ENCODE measurements around the gene BTBD7. TPM values are rescaled to one million over a fixed set of nuclear protein-coding genes. Genes with fewer than 3 reads are reported as not detected.

BTBD7 gene, protein sequence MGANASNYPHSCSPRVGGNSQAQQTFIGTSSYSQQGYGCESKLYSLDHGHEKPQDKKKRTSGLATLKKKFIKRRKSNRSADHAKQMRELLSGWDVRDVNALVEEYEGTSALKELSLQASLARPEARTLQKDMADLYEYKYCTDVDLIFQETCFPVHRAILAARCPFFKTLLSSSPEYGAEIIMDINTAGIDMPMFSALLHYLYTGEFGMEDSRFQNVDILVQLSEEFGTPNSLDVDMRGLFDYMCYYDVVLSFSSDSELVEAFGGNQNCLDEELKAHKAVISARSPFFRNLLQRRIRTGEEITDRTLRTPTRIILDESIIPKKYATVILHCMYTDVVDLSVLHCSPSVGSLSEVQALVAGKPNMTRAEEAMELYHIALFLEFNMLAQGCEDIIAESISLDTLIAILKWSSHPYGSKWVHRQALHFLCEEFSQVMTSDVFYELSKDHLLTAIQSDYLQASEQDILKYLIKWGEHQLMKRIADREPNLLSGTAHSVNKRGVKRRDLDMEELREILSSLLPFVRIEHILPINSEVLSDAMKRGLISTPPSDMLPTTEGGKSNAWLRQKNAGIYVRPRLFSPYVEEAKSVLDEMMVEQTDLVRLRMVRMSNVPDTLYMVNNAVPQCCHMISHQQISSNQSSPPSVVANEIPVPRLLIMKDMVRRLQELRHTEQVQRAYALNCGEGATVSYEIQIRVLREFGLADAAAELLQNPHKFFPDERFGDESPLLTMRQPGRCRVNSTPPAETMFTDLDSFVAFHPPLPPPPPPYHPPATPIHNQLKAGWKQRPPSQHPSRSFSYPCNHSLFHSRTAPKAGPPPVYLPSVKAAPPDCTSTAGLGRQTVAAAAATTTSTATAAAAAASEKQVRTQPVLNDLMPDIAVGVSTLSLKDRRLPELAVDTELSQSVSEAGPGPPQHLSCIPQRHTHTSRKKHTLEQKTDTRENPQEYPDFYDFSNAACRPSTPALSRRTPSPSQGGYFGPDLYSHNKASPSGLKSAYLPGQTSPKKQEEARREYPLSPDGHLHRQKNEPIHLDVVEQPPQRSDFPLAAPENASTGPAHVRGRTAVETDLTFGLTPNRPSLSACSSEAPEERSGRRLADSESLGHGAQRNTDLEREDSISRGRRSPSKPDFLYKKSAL
- total RNA-seq = 10 to 100 TPM; 19.6 to 99.2 (median 32.2) TPM
- polyA plus RNA-seq = 1 to 10 TPM; 5.7 to 9.2 (median 7.3) TPM
- long read RNA-seq, donor 1, partial matches to known transcripts = 0 of 1 reads
- long read RNA-seq, donor 1, other reads (novel, unspliced or antisense) = 0 of 1 reads
- long read RNA-seq, donor 2, full-length matches to known transcripts = 3 of 3 reads
- long read RNA-seq, donor 2, partial matches to known transcripts = 0 of 3 reads
- long read RNA-seq, donor 2, other reads (novel, unspliced or antisense) = 0 of 3 reads
- long read RNA-seq, donor 3, partial matches to known transcripts = 0 of 1 reads
- long read RNA-seq, donor 3, other reads (novel, unspliced or antisense) = 0 of 1 reads
- long read RNA-seq, donor 4, full-length matches to known transcripts = 1 of 1 reads
- long read RNA-seq, donor 4, partial matches to known transcripts = 0 of 1 reads
- long read RNA-seq, donor 4, other reads (novel, unspliced or antisense) = 0 of 1 reads
- long read RNA-seq, donor 5 = 0 reads
- long read RNA-seq, donor 6, full-length matches to known transcripts = 2 of 7 reads
- long read RNA-seq, donor 6, partial matches to known transcripts = 5 of 7 reads
- long read RNA-seq, donor 6, other reads (novel, unspliced or antisense) = 0 of 7 reads
- long read RNA-seq, donor 7, partial matches to known transcripts = 0 of 1 reads
- long read RNA-seq, donor 7, other reads (novel, unspliced or antisense) = 0 of 1 reads
- long read RNA-seq, donor 8 = 0 reads
- long read RNA-seq, donor 9 = 0 reads
- long read RNA-seq, donor 10 = 0 reads

DNA sequence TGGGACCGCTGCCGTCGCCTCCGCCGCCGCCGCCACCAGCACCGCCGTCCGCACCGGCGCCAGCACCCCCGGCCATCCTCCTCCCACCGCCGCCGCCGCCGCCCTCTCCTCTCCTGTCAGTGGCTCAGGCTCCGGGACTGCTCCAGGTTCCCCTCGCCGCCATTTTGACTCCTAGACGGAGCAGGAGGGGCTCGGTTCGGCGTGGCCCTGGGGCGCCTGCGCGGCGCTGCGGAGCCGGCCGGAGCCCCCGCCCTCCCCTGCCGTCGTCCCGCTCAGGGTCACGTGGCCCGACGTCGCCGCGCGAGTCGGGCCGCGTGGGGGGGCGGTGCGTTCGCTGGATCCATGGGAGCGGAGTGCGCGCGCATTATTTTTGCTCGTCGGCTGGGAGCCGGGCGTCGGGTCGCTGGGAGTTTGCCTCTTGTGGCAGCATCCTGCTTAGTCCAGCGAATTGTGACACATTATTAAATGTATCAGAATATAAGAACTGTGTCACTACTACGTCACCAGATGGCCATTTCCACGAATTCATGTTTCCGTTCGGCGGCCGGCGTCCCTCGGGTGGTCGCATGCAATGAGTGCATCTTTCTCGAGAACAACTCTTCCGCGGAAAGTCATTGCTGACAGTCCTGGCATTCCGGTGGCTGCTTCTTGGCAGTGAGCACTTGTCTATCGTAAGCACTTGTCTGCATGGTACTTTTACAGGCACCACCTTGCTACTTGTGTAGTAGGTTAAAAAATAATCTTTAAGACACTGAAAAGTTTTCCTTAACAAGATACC, at the start of gene BTBD7:
Gene BTBD7, minus strand, starts transcription at position 184 of the 778 bp plus-strand sequence. CDS start 36,985 bp downstream, outside the sequence.
- Histone ChIP-seq H3K27ac (peak within 1 kb of the TSS; percentile 95 to 99 (median 97)), H3K4me3 (peak within 1 kb of the TSS; percentile 78 to 91 (median 90)), H3K36me3 (no peaks in the 10 kb centered on the region), H3K27me3 (no peaks in the 10 kb centered on the region), H3K9me3 (peaks cover 0 to 5% (median 0%) of the 10 kb centered on the region in 4 donors), H3K4me1 (peaks cover 21 to 50% (median 43%) of the 10 kb centered on the region in 4 donors)
- DNase-seq = peak; percentile 96 to 99
- 0 to 1% (median 0%) methylated on average over 26 to 74 of the region's 74 CpGs for WGBS, 5 donors
- intact Hi-C loops (cut with DNase I; ENCODE audit: low total_unique reads) = no loop called here
- no peak for TF ChIP-seq EP300 (IDR thresholded peaks at IDR 0.05)
- TF ChIP-seq POLR2A (IDR thresholded peaks at IDR 0.05) = no peak
- TF ChIP-seq POLR2AphosphoS5 (IDR thresholded peaks at IDR 0.05) = peak; percentile 35 to 82 (median 72)
- TF ChIP-seq, protein P1, sequence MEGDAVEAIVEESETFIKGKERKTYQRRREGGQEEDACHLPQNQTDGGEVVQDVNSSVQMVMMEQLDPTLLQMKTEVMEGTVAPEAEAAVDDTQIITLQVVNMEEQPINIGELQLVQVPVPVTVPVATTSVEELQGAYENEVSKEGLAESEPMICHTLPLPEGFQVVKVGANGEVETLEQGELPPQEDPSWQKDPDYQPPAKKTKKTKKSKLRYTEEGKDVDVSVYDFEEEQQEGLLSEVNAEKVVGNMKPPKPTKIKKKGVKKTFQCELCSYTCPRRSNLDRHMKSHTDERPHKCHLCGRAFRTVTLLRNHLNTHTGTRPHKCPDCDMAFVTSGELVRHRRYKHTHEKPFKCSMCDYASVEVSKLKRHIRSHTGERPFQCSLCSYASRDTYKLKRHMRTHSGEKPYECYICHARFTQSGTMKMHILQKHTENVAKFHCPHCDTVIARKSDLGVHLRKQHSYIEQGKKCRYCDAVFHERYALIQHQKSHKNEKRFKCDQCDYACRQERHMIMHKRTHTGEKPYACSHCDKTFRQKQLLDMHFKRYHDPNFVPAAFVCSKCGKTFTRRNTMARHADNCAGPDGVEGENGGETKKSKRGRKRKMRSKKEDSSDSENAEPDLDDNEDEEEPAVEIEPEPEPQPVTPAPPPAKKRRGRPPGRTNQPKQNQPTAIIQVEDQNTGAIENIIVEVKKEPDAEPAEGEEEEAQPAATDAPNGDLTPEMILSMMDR (IDR thresholded peaks at IDR 0.05) = peak in 3 of 7 experiments; percentile 7 to 35 (median 28)

- 20 to 33% (median 25%) methylated on average over 1 of the region's 1 CpG for WGBS, 5 donors
- peak in 1 of 2 donors; percentile 69 for DNase-seq
- TF ChIP-seq, protein P1 (IDR thresholded peaks at IDR 0.05) = no peak
- TF ChIP-seq POLR2AphosphoS5 (IDR thresholded peaks at IDR 0.05) (no peak), POLR2A (IDR thresholded peaks at IDR 0.05) (no peak), EP300 (IDR thresholded peaks at IDR 0.05) (no peak)
- Histone ChIP-seq H3K27ac (no peak overlapping the region), H3K36me3 (no peaks in the 10 kb centered on the region), H3K27me3 (no peaks in the 10 kb centered on the region), H3K9me3 (no peaks in the 10 kb centered on the region), H3K4me3 (no peak overlapping the region), H3K4me1 (no peaks in the 10 kb centered on the region)
- intact Hi-C loops (cut with DNase I; ENCODE audit: low total_unique reads) = no loop called here
These were observed 48.8 kb upstream of the BTBD7 start for GRCh38 chr14:93381644-93382043.

DNA sequence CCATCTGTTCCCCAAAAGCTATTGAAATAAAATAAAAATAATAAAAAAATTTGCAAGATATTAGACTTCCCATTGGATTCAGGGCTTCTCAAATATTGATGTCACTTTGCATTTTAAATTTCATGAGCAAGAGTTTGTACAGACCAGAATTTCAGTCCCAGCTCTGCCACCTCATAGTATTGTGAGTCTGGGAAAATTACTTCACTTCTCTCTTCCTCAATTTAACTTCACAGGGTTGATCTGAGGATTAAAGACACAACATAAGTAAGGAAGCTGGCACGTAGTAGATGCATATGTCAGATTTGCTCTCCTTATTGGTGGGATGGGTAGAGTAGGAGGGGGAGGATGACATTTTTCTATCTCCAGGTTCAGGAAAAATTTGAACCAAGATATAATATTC, 47.0 kb upstream of the BTBD7 start:
- 57 to 72% (median 62%) methylated on average over 1 of the region's 1 CpG for WGBS, 5 donors

More for the DNA sequence above, 47.0 kb upstream of the BTBD7 start:
- Histone ChIP-seq H3K27me3 (no peaks in the 10 kb centered on the region), H3K27ac (no peak overlapping the region), H3K4me3 (no peak overlapping the region), H3K4me1 (no peaks in the 10 kb centered on the region), H3K36me3 (no peaks in the 10 kb centered on the region), H3K9me3 (no peaks in the 10 kb centered on the region)
- no peak for DNase-seq
- TF ChIP-seq POLR2A (IDR thresholded peaks at IDR 0.05) (no peak), EP300 (IDR thresholded peaks at IDR 0.05) (no peak), POLR2AphosphoS5 (IDR thresholded peaks at IDR 0.05) (no peak)
- TF ChIP-seq, protein P1 (IDR thresholded peaks at IDR 0.05) = no peak
- intact Hi-C loops (cut with DNase I; ENCODE audit: low total_unique reads) = no loop called here

Data from stomach (tissue), 19 donors.